Trophoblast cell (in vitro differentiated cells and primary cell): ENCODE results near the gene TDP1.

Source experiments
- DNase-seq, 2 donors: peaks; one replicate each; pipeline ENCODE4 v3.0.0-alpha.2; 2016
- H2AFZ ChIP-seq: 2 replicates; pipeline ENCODE4 v1.6.1; 2013; ENCODE audit warnings: low read length, moderate library complexity, mild to moderate bottlenecking; ENCODE audit not compliant: insufficient read depth, poor library complexity
- H2AK5ac ChIP-seq: 2 replicates; pipeline ENCODE4 v1.6.1; 2013; ENCODE audit warnings: mild to moderate bottlenecking, low read length
- H2BK120ac ChIP-seq: 2 replicates; pipeline ENCODE4 v1.6.1; 2013; ENCODE audit warnings: low read length, mild to moderate bottlenecking, moderate library complexity; ENCODE audit not compliant: insufficient read depth, poor library complexity
- H2BK12ac ChIP-seq: 2 replicates; pipeline ENCODE4 v1.6.1; 2013; ENCODE audit warnings: mild to moderate bottlenecking, low read length, moderate library complexity
- H2BK5ac ChIP-seq: 2 replicates; pipeline ENCODE4 v1.6.1; 2013; ENCODE audit warnings: low read length, low read depth, moderate library complexity, mild to moderate bottlenecking; ENCODE audit not compliant: poor library complexity
- H3K14ac ChIP-seq: 2 replicates; pipeline ENCODE4 v1.6.1; 2013; ENCODE audit warnings: mild to moderate bottlenecking, low read length
- H3K18ac ChIP-seq: 2 replicates; pipeline ENCODE4 v1.6.1; 2013; ENCODE audit warnings: mild to moderate bottlenecking, low read length
- H3K23ac ChIP-seq: 2 replicates; pipeline ENCODE4 v1.6.1; 2013; ENCODE audit warnings: low read length
- H3K27ac ChIP-seq: 2 replicates; pipeline ENCODE4 v1.5.1; 2013; ENCODE audit warnings: low read depth, mild to moderate bottlenecking, inconsistent platforms, low read length, moderate library complexity
- H3K27me3 ChIP-seq: 2 replicates; pipeline ENCODE4 v1.6.1; 2013; ENCODE audit warnings: inconsistent platforms, mild to moderate bottlenecking, low read length, moderate library complexity; ENCODE audit not compliant: insufficient read depth
- H3K36me3 ChIP-seq, 2 experiments: 1 replicate in 1 of 2; 2 replicates in 1 of 2; pipeline ENCODE4 v1.6.1; 2013; ENCODE audit warnings: low read length in 2 of 2, mild to moderate bottlenecking in 2 of 2, moderate library complexity in 1 of 2; ENCODE audit not compliant: insufficient read depth in 2 of 2, control insufficient read depth in 1 of 2
- H3K4ac ChIP-seq: 2 replicates; pipeline ENCODE4 v1.6.1; 2013; ENCODE audit warnings: low read depth, mild to moderate bottlenecking, low read length, moderate library complexity
- H3K4me1 ChIP-seq, 2 experiments: 1 replicate in 1 of 2; 2 replicates in 1 of 2; pipeline ENCODE4 v1.6.1; 2013; ENCODE audit warnings: low read length in 2 of 2, mild to moderate bottlenecking in 2 of 2, moderate library complexity in 1 of 2; ENCODE audit not compliant: insufficient read depth in 2 of 2, control insufficient read depth in 1 of 2
- H3K4me2 ChIP-seq: 2 replicates; pipeline ENCODE4 v1.6.1; 2013; ENCODE audit warnings: inconsistent platforms, mild to moderate bottlenecking, low read length, moderate library complexity
- H3K4me3 ChIP-seq: 2 replicates; pipeline ENCODE4 v1.5.1; 2013; ENCODE audit warnings: mild to moderate bottlenecking, low read depth, low read length, inconsistent platforms
- H3K79me1 ChIP-seq: one replicate; pipeline ENCODE4 v1.6.1; 2013; ENCODE audit warnings: low read length
- H3K79me2 ChIP-seq: 2 replicates; pipeline ENCODE4 v1.6.1; 2013; ENCODE audit warnings: low read length, mild to moderate bottlenecking; ENCODE audit not compliant: control insufficient read depth, insufficient read depth, poor library complexity
- H3K9ac ChIP-seq: 2 replicates; pipeline ENCODE4 v1.6.1; 2013; ENCODE audit warnings: mild to moderate bottlenecking, low read length
- H3K9me3 ChIP-seq: 2 replicates; pipeline ENCODE4 v1.6.1; 2013; ENCODE audit warnings: low read depth, mild to moderate bottlenecking, control low read depth, inconsistent platforms, low read length; ENCODE audit not compliant: insufficient read depth
- H4K12ac ChIP-seq: 2 replicates; pipeline ENCODE4 v1.6.1; 2013; ENCODE audit warnings: low read depth, mild to moderate bottlenecking, low read length, moderate library complexity
- H4K8ac ChIP-seq: 2 replicates; pipeline ENCODE4 v1.6.1; 2013; ENCODE audit warnings: low read depth, mild to moderate bottlenecking, low read length, moderate library complexity
- H4K91ac ChIP-seq: one replicate; pipeline ENCODE4 v1.6.1; 2013; ENCODE audit warnings: low read depth, mild to moderate bottlenecking, low read length, moderate library complexity
- WGBS: extraction: QIAGEN DNeasy Blood & Tissue Kit; methylation state at CpG from one replicate; pipeline ENCODE4 v1.1.7; 2013; ENCODE audit warnings: missing lambda C conversion rate; ENCODE audit not compliant: insufficient read length, insufficient coverage; ENCODE audit errors: extremely low coverage; 5-methylcytosine and 5-hydroxymethylcytosine counted together

TDP1 gene

GRCh38 chr14:90049390-90049789 lies 93.7 kb downstream of the TDP1 start:
- Histone ChIP-seq H3K4me2 (no peak overlapping the region), H2BK12ac (no peak overlapping the region), H4K8ac (no peak overlapping the region), H3K4ac (no peak overlapping the region), H4K91ac (no peak overlapping the region), H3K14ac (no peak overlapping the region), H3K79me2 (no peaks in the 10 kb centered on the region), H3K23ac (no peak overlapping the region), H3K18ac (no peak overlapping the region), H4K12ac (no peak overlapping the region), H2BK120ac (no peak overlapping the region), H3K9ac (no peak overlapping the region), H3K27me3 (no peaks in the 10 kb centered on the region), H3K4me1 (peaks cover 3 to 4% of the 10 kb centered on the region in 2 experiments), H3K36me3 (peaks cover 3 to 4% of the 10 kb centered on the region in 2 experiments), H3K4me3 (no peak overlapping the region), H2AK5ac (no peak overlapping the region), H3K9me3 (no peaks in the 10 kb centered on the region), H2AFZ (no peak overlapping the region), H3K27ac (no peak overlapping the region), H3K79me1 (no peaks in the 10 kb centered on the region), H2BK5ac (no peak overlapping the region)
- no peak for DNase-seq
- no CpG with 5 or more reads among the region's 3 CpGs for WGBS

- Histone ChIP-seq H3K9ac (no peak overlapping the region), H3K4ac (no peak overlapping the region), H3K23ac (no peak overlapping the region), H3K79me1 (no peaks in the 10 kb centered on the region), H3K4me1 (peaks cover 3 to 4% of the 10 kb centered on the region in 2 experiments), H4K12ac (no peak overlapping the region), H2BK120ac (no peak overlapping the region), H3K18ac (no peak overlapping the region), H2AK5ac (no peak overlapping the region), H3K79me2 (no peaks in the 10 kb centered on the region), H3K4me2 (no peak overlapping the region), H2AFZ (no peak overlapping the region), H4K91ac (no peak overlapping the region), H2BK12ac (no peak overlapping the region), H4K8ac (no peak overlapping the region), H2BK5ac (no peak overlapping the region), H3K36me3 (peaks cover 0 to 4% of the 10 kb centered on the region in 2 experiments), H3K4me3 (no peak overlapping the region), H3K27me3 (no peaks in the 10 kb centered on the region), H3K14ac (no peak overlapping the region), H3K27ac (no peak overlapping the region), H3K9me3 (no peaks in the 10 kb centered on the region)
- no CpG with 5 or more reads among the region's 4 CpGs for WGBS
- peak in 1 of 2 donors; percentile 11 for DNase-seq
These were observed 94.5 kb downstream of the TDP1 start for GRCh38 chr14:90050271-90050670.

GRCh38 chr14:90053044-90053443 lies 97.3 kb downstream of the TDP1 start:
- Histone ChIP-seq H3K4ac (no peak overlapping the region), H3K27ac (no peak overlapping the region), H3K9ac (no peak overlapping the region), H4K91ac (no peak overlapping the region), H3K79me2 (no peaks in the 10 kb centered on the region), H2AK5ac (no peak overlapping the region), H3K4me1 (peaks cover 2 to 4% of the 10 kb centered on the region in 2 experiments), H4K12ac (no peak overlapping the region), H3K27me3 (no peaks in the 10 kb centered on the region), H2BK5ac (no peak overlapping the region), H3K14ac (no peak overlapping the region), H3K4me2 (no peak overlapping the region), H2BK12ac (no peak overlapping the region), H2BK120ac (no peak overlapping the region), H3K9me3 (no peaks in the 10 kb centered on the region), H4K8ac (no peak overlapping the region), H3K4me3 (no peak overlapping the region), H3K79me1 (no peaks in the 10 kb centered on the region), H3K18ac (no peak overlapping the region), H3K36me3 (no peaks in the 10 kb centered on the region), H2AFZ (no peak overlapping the region), H3K23ac (no peak overlapping the region)
- DNase-seq: no peak
- WGBS: no CpG with 5 or more reads among the region's 2 CpGs

- H2AK5ac ChIP-seq: no peak overlapping the region
- H3K79me2 ChIP-seq: no peaks in the 10 kb centered on the region
- no peak overlapping the region for H4K12ac ChIP-seq
- H2BK12ac ChIP-seq: no peak overlapping the region
- H3K27ac ChIP-seq: no peak overlapping the region
- no peak overlapping the region for H3K4me3 ChIP-seq
- H3K79me1 ChIP-seq: no peaks in the 10 kb centered on the region
- no peak overlapping the region for H2BK5ac ChIP-seq
- H4K91ac ChIP-seq: no peak overlapping the region
- H3K4ac ChIP-seq: no peak overlapping the region
- H3K9me3 ChIP-seq: no peaks in the 10 kb centered on the region
- no peaks in the 10 kb centered on the region for H3K27me3 ChIP-seq
- no CpG with 5 or more reads among the region's 1 CpG for WGBS
- H3K4me2 ChIP-seq: no peak overlapping the region
- H3K9ac ChIP-seq: no peak overlapping the region
- no peak overlapping the region for H3K23ac ChIP-seq
- no peak overlapping the region for H3K18ac ChIP-seq
- H2BK120ac ChIP-seq: no peak overlapping the region
- no peak overlapping the region for H2AFZ ChIP-seq
- H3K14ac ChIP-seq: no peak overlapping the region
- no peak overlapping the region for H4K8ac ChIP-seq
- peaks cover 1 to 4% of the 10 kb centered on the region in 2 experiments for H3K4me1 ChIP-seq
- H3K36me3 ChIP-seq: no peaks in the 10 kb centered on the region
- DNase-seq: no peak
These were observed 99.1 kb downstream of the TDP1 start for GRCh38 chr14:90054803-90055202.
